K562 (cell line): Measurements from ENCODE around the gene CELSR2. TPM values are rescaled to one million over a fixed set of nuclear protein-coding genes. Genes with fewer than 3 reads are reported as not detected.

Experiments
- AFF4 ChIP-seq: sonication (generic); formaldehyde crosslinking; IDR thresholded peaks from 2 replicates; pipeline ENCODE4 v1.8.0; 2023; ENCODE audit warnings: mild to moderate bottlenecking, missing genetic modification reagents
- ARNT ChIP-seq, 2 experiments: fragments of 450-650 bp; IDR thresholded peaks; 2 replicates each; pipeline ENCODE4 v1.6.1; 2016; ENCODE audit warnings: mild to moderate bottlenecking in 1 of 2
- CXXC5 ChIP-seq: fragments of 250-450 bp; sonication (Bioruptor Pico); IDR thresholded peaks from 2 replicates; pipeline ENCODE4 v1.8.0; 2022; ENCODE audit warnings: inconsistent platforms, mild to moderate bottlenecking, moderate library complexity
- EP400 ChIP-seq: fragments of 450-650 bp; IDR thresholded peaks from 2 replicates; pipeline ENCODE4 v1.6.1; 2017; ENCODE audit warnings: antibody characterized with exemption, mild to moderate bottlenecking, moderate library complexity
- ILF3 ChIP-seq: fragments of 450-650 bp; IDR thresholded peaks from 2 replicates; pipeline ENCODE4 v1.6.1; 2018; ENCODE audit warnings: antibody characterized with exemption, mild to moderate bottlenecking, moderate library complexity, borderline replicate concordance
- MEF2D ChIP-seq: conservative IDR thresholded peaks from 2 replicates; pipeline ENCODE4 v1.6.1; 2016; ENCODE audit warnings: low read depth, missing genetic modification characterization, missing compliant biosample characterization
- MTA3 ChIP-seq: fragments of 450-650 bp; formaldehyde crosslinking; IDR thresholded peaks from 2 replicates; pipeline ENCODE4 v1.6.1; 2017; ENCODE audit warnings: mild to moderate bottlenecking, borderline replicate concordance
- NBN ChIP-seq: fragments of 450-650 bp; IDR thresholded peaks from 2 replicates; pipeline ENCODE4 v1.6.1; 2016; ENCODE audit warnings: low read depth, mild to moderate bottlenecking
- PKNOX1 ChIP-seq: fragments of 450-650 bp; IDR thresholded peaks from 2 replicates; pipeline ENCODE4 v1.6.1; 2016
- STAT5A ChIP-seq: IDR thresholded peaks from 2 replicates; pipeline ENCODE4 v1.6.1; 2012; ENCODE audit warnings: low read length, inconsistent platforms, borderline replicate concordance
- TCF3 ChIP-seq: sonication (generic); formaldehyde crosslinking; IDR thresholded peaks from 2 replicates; pipeline ENCODE4 v1.4.0; 2020; ENCODE audit warnings: mild to moderate bottlenecking, missing genetic modification reagents
- TCF7 ChIP-seq: sonication (generic); IDR thresholded peaks from 2 replicates; pipeline ENCODE4 v1.6.1; 2016; ENCODE audit warnings: antibody characterized with exemption, borderline replicate concordance
- ZNF655 ChIP-seq: fragments of 250-450 bp; sonication (Bioruptor Pico); IDR thresholded peaks from 2 replicates; pipeline ENCODE4 v1.5.0; 2021
- ZNF668 ChIP-seq: fragments of 250-450 bp; sonication (Bioruptor Pico); IDR thresholded peaks from 2 replicates; pipeline ENCODE4 v1.8.0; 2022; ENCODE audit warnings: mild to moderate bottlenecking, inconsistent platforms
- ZNF707 ChIP-seq: fragments of 250-450 bp; sonication (Bioruptor Pico); conservative IDR thresholded peaks from 2 replicates; pipeline ENCODE4 v1.8.0; 2022; ENCODE audit warnings: inconsistent platforms, mild to moderate bottlenecking, moderate library complexity
- polyA plus RNA-seq, 8 experiments: library from polyadenylated mRNA; depleted of rRNA in 4 of 8; stranded (reverse) in 5 of 8; unstranded in 3 of 8; fragments of >200 nt; fragmentation: Nextera tagmentation in 2 of 8; fragmentation: Illumina TruSeq in 1 of 8; extraction: Ambion mirVana in 2 of 8; extraction: Trizol in 1 of 8; gene quantifications; 2 replicates each; pipeline versions ENCODE4 v1.2.1 to v1.2.3, GENCODE V29; 2011 to 2014; ENCODE audit warnings: inconsistent platforms in 1 of 8, missing spikeins in 1 of 8
- total RNA-seq, 7 experiments: library from RNA; depleted of rRNA in 6 of 7; stranded (reverse); fragments of >200 nt in 6 of 7; fragmentation: Illumina TruSeq in 2 of 7; extraction: Trizol in 2 of 7; gene quantifications; 2 replicates each; pipeline versions ENCODE4 v1.2.1 to v1.2.3, GENCODE V29; 2011 to 2021; ENCODE audit warnings: low replicate concordance in 1 of 7
- TF ChIP-seq, protein P1 (sequence below), 2 experiments: IDR thresholded peaks; 2 replicates each; pipeline ENCODE4 v1.6.1; 2012; ENCODE audit warnings: improper control_type of control experiment in 2 of 2, low read depth in 2 of 2, low read length in 2 of 2, borderline replicate concordance in 1 of 2
- TF ChIP-seq, protein P2 (sequence below): sonication (generic); formaldehyde crosslinking; IDR thresholded peaks from 2 replicates; pipeline ENCODE4 v1.8.0; 2022; ENCODE audit warnings: mild to moderate bottlenecking, missing genetic modification reagents

The CELSR2 gene
- total and polyA plus RNA-seq, 9 of the 15 experiments (the other 6 are each of a cell fraction or from before 2014, with no cell fraction given) = 0.31 to 21.9 (median 4.2) TPM

- no peak for TF ChIP-seq ILF3
- TF ChIP-seq EP400 = no peak
- 0 out of 2 replicates have a peak, but pooled peaks have one; percentile 56 for TF ChIP-seq AFF4 (CRISPR knock-in tag)
- TF ChIP-seq ZNF707 = no peak
- TF ChIP-seq PKNOX1 = peak; percentile 91
- TF ChIP-seq STAT5A = peak; percentile 63
- TF ChIP-seq ZNF655 (CRISPR knock-in tag) = no peak
- TF ChIP-seq, protein P1, sequence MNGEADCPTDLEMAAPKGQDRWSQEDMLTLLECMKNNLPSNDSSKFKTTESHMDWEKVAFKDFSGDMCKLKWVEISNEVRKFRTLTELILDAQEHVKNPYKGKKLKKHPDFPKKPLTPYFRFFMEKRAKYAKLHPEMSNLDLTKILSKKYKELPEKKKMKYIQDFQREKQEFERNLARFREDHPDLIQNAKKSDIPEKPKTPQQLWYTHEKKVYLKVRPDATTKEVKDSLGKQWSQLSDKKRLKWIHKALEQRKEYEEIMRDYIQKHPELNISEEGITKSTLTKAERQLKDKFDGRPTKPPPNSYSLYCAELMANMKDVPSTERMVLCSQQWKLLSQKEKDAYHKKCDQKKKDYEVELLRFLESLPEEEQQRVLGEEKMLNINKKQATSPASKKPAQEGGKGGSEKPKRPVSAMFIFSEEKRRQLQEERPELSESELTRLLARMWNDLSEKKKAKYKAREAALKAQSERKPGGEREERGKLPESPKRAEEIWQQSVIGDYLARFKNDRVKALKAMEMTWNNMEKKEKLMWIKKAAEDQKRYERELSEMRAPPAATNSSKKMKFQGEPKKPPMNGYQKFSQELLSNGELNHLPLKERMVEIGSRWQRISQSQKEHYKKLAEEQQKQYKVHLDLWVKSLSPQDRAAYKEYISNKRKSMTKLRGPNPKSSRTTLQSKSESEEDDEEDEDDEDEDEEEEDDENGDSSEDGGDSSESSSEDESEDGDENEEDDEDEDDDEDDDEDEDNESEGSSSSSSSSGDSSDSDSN (IDR thresholded peaks at IDR 0.05; ENCODE audit: borderline replicate concordance in 1 of 2, low read depth in 2 of 2, low read length in 2 of 2) = 0 out of 4 replicates have a peak, but pooled peaks of 1 of the 2 experiments have one; percentile 31
- TF ChIP-seq ARNT (IDR thresholded peaks at IDR 0.05) = 0 out of 4 replicates have a peak, but pooled peaks of 1 of the 2 experiments have one; percentile 49
- TF ChIP-seq MTA3 = peak; percentile 87
- TF ChIP-seq NBN = 0 out of 2 replicates have a peak, but pooled peaks have one; percentile 32
- peak; percentile 70 for TF ChIP-seq CXXC5 (CRISPR knock-in tag)
- 0 out of 2 replicates have a peak, but pooled peaks have one; percentile 11 for TF ChIP-seq TCF7
- TF ChIP-seq ZNF668 (CRISPR knock-in tag) = no peak
- peak; percentile 99 for TF ChIP-seq MEF2D (tag)
- TF ChIP-seq, protein P2, sequence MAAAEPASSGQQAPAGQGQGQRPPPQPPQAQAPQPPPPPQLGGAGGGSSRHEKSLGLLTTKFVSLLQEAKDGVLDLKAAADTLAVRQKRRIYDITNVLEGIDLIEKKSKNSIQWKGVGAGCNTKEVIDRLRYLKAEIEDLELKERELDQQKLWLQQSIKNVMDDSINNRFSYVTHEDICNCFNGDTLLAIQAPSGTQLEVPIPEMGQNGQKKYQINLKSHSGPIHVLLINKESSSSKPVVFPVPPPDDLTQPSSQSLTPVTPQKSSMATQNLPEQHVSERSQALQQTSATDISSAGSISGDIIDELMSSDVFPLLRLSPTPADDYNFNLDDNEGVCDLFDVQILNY (CRISPR knock-in tag) = peak; percentile 60; the same call in 1 of the 2 replicates
- peak; percentile 86 for TF ChIP-seq TCF3 (CRISPR knock-in tag)
These were observed 58.1 kb downstream of the CELSR2 start (continued) for GRCh38 chr1:109307274-109308021.
